Panc1 (cell line): ENCODE results near the gene TBC1D22B. TPM values are rescaled to one million over a fixed set of nuclear protein-coding genes. Genes with fewer than 3 reads are reported as not detected.

Experiments used
- ATAC-seq: fragments of 200-7000 bp; cut with Tn5 transposase; 2 replicates; pipeline ENCODE4 v1.9.1; 2020; ENCODE audit warnings: mild to moderate bottlenecking, moderate library complexity
- BruUV-seq: library from RNA; stranded (reverse); fragments of 400-500 nt; replicated peaks from 2 replicates; lab custom pipeline; 2021; lab: Mats Ljungman, UMichigan
- CTCF ChIA-PET: fragments of 300-600 bp; sonication (Branson Sonifier 250); formaldehyde crosslinking; loops from one replicate; lab custom pipeline; 2022; ENCODE audit warnings: antibody characterized with exemption; lab: Charles Lee
- POLR2A ChIA-PET: fragments of 300-600 bp; sonication (Branson Sonifier 250); formaldehyde crosslinking; loops from one replicate; lab custom pipeline; 2022; ENCODE audit warnings: antibody characterized with exemption; lab: Charles Lee
- DNase-seq: peaks from one replicate; pipeline ENCODE4 v3.0.0-alpha.2; 2010; ENCODE audit warnings: low read depth, low spot score
- H3K27ac ChIP-seq: 2 replicates; pipeline ENCODE4 v1.5.1; 2011; ENCODE audit warnings: mild to moderate bottlenecking, low read length, inconsistent platforms
- H3K27me3 ChIP-seq: fragments of 200-500 bp; sonication (Bioruptor generic); 2 replicates; pipeline ENCODE4 v1.6.0; 2014; ENCODE audit warnings: low read length, inconsistent platforms; ENCODE audit not compliant: control insufficient read depth, insufficient read depth
- H3K36me3 ChIP-seq: fragments of 200-500 bp; sonication (Bioruptor generic); 2 replicates; pipeline ENCODE4 v1.5.1; 2014; ENCODE audit warnings: inconsistent platforms, mild to moderate bottlenecking, low read length, moderate library complexity; ENCODE audit not compliant: control insufficient read depth, insufficient read depth
- H3K4me1 ChIP-seq: 2 replicates; pipeline ENCODE4 v1.5.1; 2011; ENCODE audit warnings: inconsistent platforms, mild to moderate bottlenecking, low read length, moderate library complexity; ENCODE audit not compliant: control insufficient read depth, insufficient read depth
- H3K4me3 ChIP-seq, 2 experiments: 2 replicates each; pipeline ENCODE4 v1.5.1; 2011 to 2012; ENCODE audit warnings: low read depth in 2 of 2, low read length in 2 of 2, mild to moderate bottlenecking in 2 of 2, inconsistent platforms in 1 of 2, moderate library complexity in 1 of 2
- H3K9me3 ChIP-seq: fragments of 200-500 bp; sonication (Bioruptor generic); 2 replicates; pipeline ENCODE4 v1.5.1; 2014; ENCODE audit warnings: low read depth, mild to moderate bottlenecking, inconsistent platforms, low read length, moderate library complexity; ENCODE audit not compliant: control insufficient read depth, insufficient read depth
- POLR2AphosphoS5 ChIP-seq: IDR thresholded peaks from 2 replicates; pipeline ENCODE4 v1.6.1; 2012; ENCODE audit warnings: mild to moderate bottlenecking, low read depth, low read length, moderate library complexity
- SIN3A ChIP-seq: IDR thresholded peaks from 2 replicates; pipeline ENCODE4 v1.6.1; 2012; ENCODE audit warnings: low read depth, mild to moderate bottlenecking, low read length, moderate library complexity, borderline replicate concordance; ENCODE audit not compliant: insufficient read depth
- TCF7L2 ChIP-seq: IDR thresholded peaks from 2 replicates; pipeline ENCODE4 v1.6.1; 2011; ENCODE audit warnings: mild to moderate bottlenecking, low read depth, low read length, inconsistent platforms
- in situ Hi-C: cut with HindIII; loops from 2 replicates; pipeline ENCODE4 v1.10.0; 2016; ENCODE audit warnings: low sequenced_read_pairs, low pct_unique_long_range_greater_than_20kb
- intact Hi-C: fragments of 100-400 bp; cut with micrococcal nuclease; formaldehyde crosslinking; loops from one replicate; pipeline ENCODE4 v1.10.0; 2022; ENCODE audit not compliant: unreplicated experiment
- total RNA-seq: library from RNA; stranded (reverse); gene quantifications from one replicate; pipeline ENCODE4 v1.2.1, GENCODE V29; 2021; ENCODE audit not compliant: unreplicated experiment
- TF ChIP-seq, protein P1 (sequence below), 2 experiments: IDR thresholded peaks; 2 replicates each; pipeline ENCODE4 v1.6.1; 2011 to 2012; ENCODE audit warnings: low read depth in 2 of 2, control low read depth in 1 of 2, low read length in 1 of 2, mild to moderate bottlenecking in 1 of 2, moderate library complexity in 1 of 2; ENCODE audit not compliant: insufficient read depth in 1 of 2
- TF ChIP-seq, protein P2 (sequence below): fragments of 450-650 bp; IDR thresholded peaks from 2 replicates; pipeline ENCODE4 v1.5.1; 2017; ENCODE audit warnings: mild to moderate bottlenecking

TBC1D22B gene
- total RNA-seq, 1 experiment from 2014 or later: 13.0 TPM

DNA sequence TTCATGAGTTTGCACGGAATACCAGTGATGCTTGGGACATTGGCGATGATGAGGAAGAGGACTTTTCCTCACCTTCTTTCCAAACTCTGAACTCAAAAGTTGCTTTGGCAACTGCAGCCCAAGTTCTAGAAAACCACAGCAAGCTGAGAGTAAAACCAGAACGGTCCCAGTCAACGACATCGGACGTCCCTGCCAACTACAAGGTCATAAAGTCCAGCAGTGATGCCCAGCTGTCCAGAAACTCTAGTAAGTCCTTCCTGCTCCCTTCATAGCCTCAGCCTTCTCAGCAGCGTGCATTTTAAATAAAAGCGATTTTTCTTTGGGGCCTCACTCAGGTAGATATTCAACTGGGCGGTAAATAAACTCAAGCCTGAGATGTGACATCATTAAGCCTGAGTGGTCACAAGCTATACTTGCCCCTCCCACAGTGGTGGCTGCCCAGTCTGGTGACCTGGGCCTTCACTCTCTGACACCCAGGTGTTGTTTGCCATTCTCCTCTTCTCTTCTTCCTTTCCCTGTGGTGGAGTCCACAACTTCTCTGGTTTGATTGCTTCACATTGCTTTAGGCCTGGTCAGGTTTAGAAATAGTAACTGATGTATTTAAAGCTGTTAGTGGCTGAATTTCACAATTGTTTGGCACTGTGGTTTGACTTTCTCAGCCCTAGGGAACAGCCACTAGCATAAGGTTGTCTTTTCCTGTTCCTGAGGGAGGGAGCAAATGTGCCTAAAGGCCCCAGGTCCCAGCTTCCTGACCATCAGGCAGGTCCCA is 22.0 kb downstream of the TBC1D22B start:
- POLR2A ChIA-PET: interaction anchor here (0.6 kb wide), 1 partner anchor 13 kb away, joined by 9 read pairs; no protein-coding TSS in a partner anchor
- in situ Hi-C loops: no loop called here
- BruUV-seq: no TSS peak
- CTCF ChIA-PET: no interaction called here
- ATAC-seq (no peak), DNase-seq (no peak)
- Histone ChIP-seq H3K9me3 (no peaks in the 10 kb centered on the region), H3K4me3 (no peak overlapping the region), H3K27me3 (no peaks in the 10 kb centered on the region), H3K4me1 (no peaks in the 10 kb centered on the region), H3K36me3 (peaks cover 7% of the 10 kb centered on the region; the same call in 1 of the 2 replicates), H3K27ac (no peak overlapping the region)
- intact Hi-C loops: no loop called here
- TF ChIP-seq TCF7L2: no peak

DNA sequence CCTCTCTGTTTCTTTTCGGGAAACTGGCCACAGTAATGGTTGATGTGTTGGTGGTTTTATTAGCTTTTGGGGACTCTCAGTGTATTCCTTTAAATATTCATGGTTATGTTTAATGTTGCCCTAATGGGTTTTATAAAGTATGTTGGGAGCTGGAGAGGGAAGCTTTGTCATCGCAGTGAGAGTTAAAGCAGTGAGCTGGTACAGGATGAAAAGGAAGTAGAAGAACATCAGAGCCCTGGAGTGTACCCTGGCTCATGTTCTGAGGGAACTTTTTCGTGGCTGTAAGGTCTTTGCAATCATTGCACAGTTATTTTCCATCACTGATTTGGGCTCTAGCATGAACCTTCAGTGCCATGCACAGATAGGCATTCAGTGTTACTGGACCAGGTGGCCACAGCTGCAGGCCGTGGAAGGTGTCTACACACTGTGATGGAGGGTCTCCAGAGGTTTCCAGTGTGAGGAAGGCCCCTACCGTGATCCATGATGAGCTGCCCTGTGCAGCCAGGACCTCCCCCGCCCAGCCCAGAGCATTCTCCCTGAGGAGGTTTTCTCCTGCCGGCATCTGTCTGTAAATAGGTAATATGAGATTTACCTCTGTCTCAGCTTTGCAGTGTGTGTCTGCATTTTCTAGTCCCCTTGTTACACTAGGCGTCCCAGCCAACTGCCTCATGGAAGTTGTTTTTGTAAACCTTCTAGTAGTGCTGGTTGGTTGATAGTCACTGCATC is 22.8 kb downstream of the TBC1D22B start:
- no peak for ATAC-seq
- no peak for DNase-seq
- H3K27ac ChIP-seq: no peak overlapping the region
- no TSS peak for BruUV-seq
- CTCF ChIA-PET: no interaction called here
- in situ Hi-C loops: no loop called here
- POLR2A ChIA-PET: interaction anchor here (0.6 kb wide), 1 partner anchor 14 kb away, joined by 9 read pairs; no protein-coding TSS in a partner anchor
- no peaks in the 10 kb centered on the region for H3K4me1 ChIP-seq
- H3K9me3 ChIP-seq: no peaks in the 10 kb centered on the region
- intact Hi-C loops: no loop called here
- H3K27me3 ChIP-seq: no peaks in the 10 kb centered on the region
- H3K4me3 ChIP-seq: no peak overlapping the region
- TF ChIP-seq, protein P1, sequence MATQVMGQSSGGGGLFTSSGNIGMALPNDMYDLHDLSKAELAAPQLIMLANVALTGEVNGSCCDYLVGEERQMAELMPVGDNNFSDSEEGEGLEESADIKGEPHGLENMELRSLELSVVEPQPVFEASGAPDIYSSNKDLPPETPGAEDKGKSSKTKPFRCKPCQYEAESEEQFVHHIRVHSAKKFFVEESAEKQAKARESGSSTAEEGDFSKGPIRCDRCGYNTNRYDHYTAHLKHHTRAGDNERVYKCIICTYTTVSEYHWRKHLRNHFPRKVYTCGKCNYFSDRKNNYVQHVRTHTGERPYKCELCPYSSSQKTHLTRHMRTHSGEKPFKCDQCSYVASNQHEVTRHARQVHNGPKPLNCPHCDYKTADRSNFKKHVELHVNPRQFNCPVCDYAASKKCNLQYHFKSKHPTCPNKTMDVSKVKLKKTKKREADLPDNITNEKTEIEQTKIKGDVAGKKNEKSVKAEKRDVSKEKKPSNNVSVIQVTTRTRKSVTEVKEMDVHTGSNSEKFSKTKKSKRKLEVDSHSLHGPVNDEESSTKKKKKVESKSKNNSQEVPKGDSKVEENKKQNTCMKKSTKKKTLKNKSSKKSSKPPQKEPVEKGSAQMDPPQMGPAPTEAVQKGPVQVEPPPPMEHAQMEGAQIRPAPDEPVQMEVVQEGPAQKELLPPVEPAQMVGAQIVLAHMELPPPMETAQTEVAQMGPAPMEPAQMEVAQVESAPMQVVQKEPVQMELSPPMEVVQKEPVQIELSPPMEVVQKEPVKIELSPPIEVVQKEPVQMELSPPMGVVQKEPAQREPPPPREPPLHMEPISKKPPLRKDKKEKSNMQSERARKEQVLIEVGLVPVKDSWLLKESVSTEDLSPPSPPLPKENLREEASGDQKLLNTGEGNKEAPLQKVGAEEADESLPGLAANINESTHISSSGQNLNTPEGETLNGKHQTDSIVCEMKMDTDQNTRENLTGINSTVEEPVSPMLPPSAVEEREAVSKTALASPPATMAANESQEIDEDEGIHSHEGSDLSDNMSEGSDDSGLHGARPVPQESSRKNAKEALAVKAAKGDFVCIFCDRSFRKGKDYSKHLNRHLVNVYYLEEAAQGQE (IDR thresholded peaks at IDR 0.05; ENCODE audit: insufficient read depth in 1 of 2, low read depth in 2 of 2, low read length in 1 of 2): no peak
- TF ChIP-seq TCF7L2: no peak
- TF ChIP-seq, protein P2, sequence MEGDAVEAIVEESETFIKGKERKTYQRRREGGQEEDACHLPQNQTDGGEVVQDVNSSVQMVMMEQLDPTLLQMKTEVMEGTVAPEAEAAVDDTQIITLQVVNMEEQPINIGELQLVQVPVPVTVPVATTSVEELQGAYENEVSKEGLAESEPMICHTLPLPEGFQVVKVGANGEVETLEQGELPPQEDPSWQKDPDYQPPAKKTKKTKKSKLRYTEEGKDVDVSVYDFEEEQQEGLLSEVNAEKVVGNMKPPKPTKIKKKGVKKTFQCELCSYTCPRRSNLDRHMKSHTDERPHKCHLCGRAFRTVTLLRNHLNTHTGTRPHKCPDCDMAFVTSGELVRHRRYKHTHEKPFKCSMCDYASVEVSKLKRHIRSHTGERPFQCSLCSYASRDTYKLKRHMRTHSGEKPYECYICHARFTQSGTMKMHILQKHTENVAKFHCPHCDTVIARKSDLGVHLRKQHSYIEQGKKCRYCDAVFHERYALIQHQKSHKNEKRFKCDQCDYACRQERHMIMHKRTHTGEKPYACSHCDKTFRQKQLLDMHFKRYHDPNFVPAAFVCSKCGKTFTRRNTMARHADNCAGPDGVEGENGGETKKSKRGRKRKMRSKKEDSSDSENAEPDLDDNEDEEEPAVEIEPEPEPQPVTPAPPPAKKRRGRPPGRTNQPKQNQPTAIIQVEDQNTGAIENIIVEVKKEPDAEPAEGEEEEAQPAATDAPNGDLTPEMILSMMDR: no peak
- TF ChIP-seq POLR2AphosphoS5: no peak
- TF ChIP-seq SIN3A: no peak
- H3K36me3 ChIP-seq: peaks cover 9% of the 10 kb centered on the region; the same call in 1 of the 2 replicates
